ENCODE results near the gene PSMD3. TPM values are rescaled to one million over a fixed set of nuclear protein-coding genes. Genes with fewer than 3 reads are reported as not detected.
A peak's percentile ranks its signal among the peaks of the same experiment; 100 is the strongest.

PSMD3 gene
- total RNA-seq, 1 donor from 2014 or later: 191 TPM

DNA sequence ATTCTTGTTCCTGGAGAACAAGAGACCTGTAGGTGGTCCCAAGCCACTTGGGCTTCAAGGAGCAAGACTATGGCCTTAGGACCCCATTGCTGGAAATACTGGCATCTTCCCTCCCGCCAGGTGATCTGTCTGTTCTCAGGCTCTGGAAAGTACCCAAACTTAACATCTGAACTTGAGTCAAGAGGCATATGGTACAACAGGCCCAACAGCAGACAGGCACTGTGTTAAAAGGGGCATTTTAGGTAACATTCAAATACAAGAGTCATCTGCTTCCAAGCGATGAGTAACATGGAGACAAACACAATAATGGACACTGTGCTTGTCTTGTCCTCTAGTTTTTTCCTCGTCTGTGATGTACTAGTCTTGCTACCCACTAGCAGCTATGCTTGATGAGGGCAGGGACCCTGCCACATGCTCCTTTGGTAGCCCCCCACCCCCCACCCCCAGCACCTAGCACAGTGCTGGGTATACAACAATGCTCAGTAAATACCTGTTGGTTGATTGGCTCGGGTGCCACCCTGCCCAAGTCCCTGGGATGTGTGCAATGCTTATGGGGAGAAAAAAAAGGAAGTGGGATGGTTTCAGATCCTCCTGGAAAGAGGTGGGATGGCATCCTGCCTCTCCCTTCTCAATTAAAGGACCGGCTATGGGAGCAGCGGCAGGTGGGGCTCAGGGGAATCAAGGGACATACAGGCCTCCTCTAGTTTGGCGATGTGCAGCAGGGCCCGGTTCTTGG is 54.0 kb downstream of the PSMD3 start:
- H3K4me3 Mint-ChIP-seq: no peak overlapping the region
- no peaks in the 10 kb centered on the region for H3K4me1 Mint-ChIP-seq (ENCODE audit: low read depth)
- H3K27me3 Mint-ChIP-seq (ENCODE audit: insufficient read depth): no peaks in the 10 kb centered on the region
- no peaks in the 10 kb centered on the region for H3K9me3 Mint-ChIP-seq
- intact Hi-C loops (cut with micrococcal nuclease): no loop called here
- no peak overlapping the region for H3K27ac Mint-ChIP-seq
- peaks cover 24% of the 10 kb centered on the region for H3K36me3 Mint-ChIP-seq (ENCODE audit: low read depth)
- DNase-seq (ENCODE audit: low spot score): no peak

DNA sequence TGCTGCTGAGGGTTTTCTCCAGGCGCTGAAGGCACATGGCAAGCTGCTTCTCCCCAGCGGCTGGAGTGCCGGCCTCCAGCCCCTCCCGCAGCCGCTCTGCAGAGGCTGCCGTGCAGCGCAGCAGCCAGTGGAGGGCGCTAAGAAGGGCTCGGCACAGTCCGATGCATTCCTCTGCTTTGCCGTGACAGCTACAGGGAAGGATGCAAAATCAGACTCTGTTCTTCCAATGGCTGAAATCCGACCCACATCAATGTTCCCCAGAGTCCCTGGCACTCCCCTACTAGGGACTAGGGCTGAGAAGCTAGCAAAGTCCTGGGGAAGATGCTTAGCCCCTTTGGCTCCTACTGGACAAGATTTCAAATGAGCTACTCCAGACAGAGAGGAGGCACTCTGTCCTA is 54.6 kb downstream of the PSMD3 start:
- Mint-ChIP-seq H3K4me3 (no peak overlapping the region), H3K27ac (no peak overlapping the region), H3K9me3 (no peaks in the 10 kb centered on the region), H3K27me3 (ENCODE audit: insufficient read depth) (no peaks in the 10 kb centered on the region), H3K36me3 (ENCODE audit: low read depth) (peaks cover 21% of the 10 kb centered on the region), H3K4me1 (ENCODE audit: low read depth) (no peaks in the 10 kb centered on the region)
- DNase-seq (ENCODE audit: low spot score): no peak
- intact Hi-C loops (cut with micrococcal nuclease): no loop called here

DNA sequence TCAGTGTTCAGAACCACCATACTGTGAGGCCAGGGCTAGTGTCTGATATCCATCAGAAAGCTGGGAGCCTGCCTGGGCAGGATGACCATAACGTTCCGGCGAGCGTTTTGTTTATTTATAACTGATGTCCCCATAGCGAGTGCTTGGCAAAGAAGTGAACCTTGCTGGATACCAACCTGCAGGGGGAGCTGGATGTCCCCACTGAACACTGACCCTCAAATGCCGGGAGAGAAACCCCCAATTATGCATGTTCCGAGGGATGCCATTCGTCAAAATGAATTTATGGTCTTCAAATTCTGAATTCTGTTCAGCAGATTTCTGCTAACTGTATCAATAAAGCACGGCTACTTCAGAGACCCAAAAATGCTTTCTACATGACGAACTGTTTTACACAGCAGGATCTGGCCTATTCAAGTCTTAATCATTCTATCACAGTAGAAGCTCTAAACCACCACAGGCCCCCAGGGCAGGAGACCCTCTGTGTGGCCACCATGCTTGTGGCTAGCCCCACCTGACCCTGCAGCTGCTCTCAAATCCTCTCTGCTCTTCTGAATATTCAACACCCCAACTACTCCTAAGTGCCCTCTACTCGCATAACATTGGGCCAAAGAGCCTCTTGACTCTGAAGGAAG is 58.4 kb downstream of the PSMD3 start:
- DNase-seq (ENCODE audit: low spot score): no peak
- peak overlapping the region; percentile 0 for H3K27ac Mint-ChIP-seq
- intact Hi-C loops (cut with micrococcal nuclease): no loop called here
- H3K27me3 Mint-ChIP-seq (ENCODE audit: insufficient read depth): no peaks in the 10 kb centered on the region
- no peaks in the 10 kb centered on the region for H3K9me3 Mint-ChIP-seq
- no peaks in the 10 kb centered on the region for H3K4me1 Mint-ChIP-seq (ENCODE audit: low read depth)
- H3K4me3 Mint-ChIP-seq: no peak overlapping the region
- peaks cover 10% of the 10 kb centered on the region for H3K36me3 Mint-ChIP-seq (ENCODE audit: low read depth)

DNA sequence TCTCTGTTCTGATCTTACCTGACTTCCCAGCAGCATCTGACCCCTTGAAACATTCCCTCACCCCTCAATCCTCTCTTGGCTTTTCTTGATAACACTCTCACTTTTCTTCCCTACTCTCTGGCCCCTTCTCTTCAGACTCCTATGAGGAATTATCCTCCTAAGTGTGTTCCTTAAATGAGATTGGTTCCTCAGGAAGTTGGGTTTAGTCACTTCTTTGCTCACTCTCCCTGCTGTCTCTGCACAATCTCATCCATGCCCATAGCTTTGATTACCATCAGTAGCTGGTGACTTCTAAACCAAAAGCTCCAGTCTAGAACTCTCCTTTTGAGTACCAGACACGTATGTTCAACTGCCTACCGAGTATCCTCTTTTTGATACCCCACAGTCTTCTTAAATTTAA is 60.6 kb downstream of the PSMD3 start:
- Mint-ChIP-seq H3K9me3 (no peaks in the 10 kb centered on the region), H3K36me3 (ENCODE audit: low read depth) (peaks cover 7% of the 10 kb centered on the region), H3K4me1 (ENCODE audit: low read depth) (no peaks in the 10 kb centered on the region), H3K27me3 (ENCODE audit: insufficient read depth) (no peaks in the 10 kb centered on the region), H3K27ac (no peak overlapping the region), H3K4me3 (no peak overlapping the region)
- no peak for DNase-seq (ENCODE audit: low spot score)
- intact Hi-C loops (cut with micrococcal nuclease): no loop called here

Other genes with a start within 250 kb of the PSMD3 start
- 0.64 and 0.73 TPM in 2 replicates for gene GRB7, start 242.9 kb upstream of the PSMD3 start, total RNA-seq
- 22.8 and 25.1 TPM in 2 replicates for gene IKZF3, start 116.5 kb upstream of the PSMD3 start, total RNA-seq
- 0.37 TPM in 1 of 2 replicates, not detected in the other for gene ZPBP2, start 112.6 kb upstream of the PSMD3 start, total RNA-seq
- gene GSDMB, start 62.2 kb upstream of the PSMD3 start, total RNA-seq: 23.8 and 27.4 TPM in 2 replicates
- gene ORMDL3, start 53.2 kb upstream of the PSMD3 start, total RNA-seq: 70.8 and 77.4 TPM in 2 replicates
- not detected in 2 replicates for gene LRRC3C, start 53.1 kb upstream of the PSMD3 start, total RNA-seq
- gene GSDMA, start 17.8 kb upstream of the PSMD3 start, total RNA-seq: 0.42 and 0.73 TPM in 2 replicates
- not detected in 2 replicates for gene CSF3, start 34.6 kb downstream of the PSMD3 start, total RNA-seq
- gene MED24, start 73.6 kb downstream of the PSMD3 start, total RNA-seq: 113 and 120 TPM in 2 replicates
- 2.9 and 3.5 TPM in 2 replicates for gene THRA, start 82.2 kb downstream of the PSMD3 start, total RNA-seq
- gene NR1D1, start 119.8 kb downstream of the PSMD3 start, total RNA-seq: 8.7 and 9.6 TPM in 2 replicates
- gene MSL1, start 141.2 kb downstream of the PSMD3 start, total RNA-seq: 87.6 and 88.2 TPM in 2 replicates
- 117 TPM in 2 replicates for gene CASC3, start 159.7 kb downstream of the PSMD3 start, total RNA-seq
- gene RAPGEFL1, start 196.7 kb downstream of the PSMD3 start, total RNA-seq: 11.8 and 13.0 TPM in 2 replicates
- gene WIPF2, start 238.5 kb downstream of the PSMD3 start, total RNA-seq: 25.8 and 27.6 TPM in 2 replicates